Esophagus muscularis mucosa (tissue), 4 donors: ENCODE measurements around the gene ZNF333. TPM values are rescaled to one million over a fixed set of nuclear protein-coding genes. Genes with fewer than 3 reads are reported as not detected.

Source experiments
- DNase-seq: peaks from one replicate; pipeline ENCODE4 v3.0.0-alpha.2; 2017; ENCODE audit errors: extremely low spot score
- H3K27ac ChIP-seq, 4 donors: fragments of 200-600 bp; sonication (generic); replicated peaks in 1 of 4; 1 replicate in 3 of 4; 2 replicates in 1 of 4; pipeline ENCODE4 v1.5.1; 2016 to 2019; ENCODE audit warnings: mild to moderate bottlenecking in 1 of 4
- H3K27me3 ChIP-seq, 4 donors: fragments of 200-600 bp; sonication (generic); one replicate each; pipeline versions ENCODE4 v1.5.1 to v1.6.0; 2016 to 2019
- H3K36me3 ChIP-seq, 4 donors: fragments of 200-600 bp; sonication (generic); one replicate each; pipeline ENCODE4 v1.5.1; 2016 to 2019
- H3K4me1 ChIP-seq, 4 donors: fragments of 200-600 bp; sonication (generic); one replicate each; pipeline ENCODE4 v1.5.1; 2016 to 2019
- H3K4me3 ChIP-seq, 4 donors: fragments of 200-600 bp; sonication (generic); 1 replicate in 2 of 4; 2 replicates in 2 of 4; pipeline ENCODE4 v1.5.1; 2016 to 2019; ENCODE audit warnings: mild to moderate bottlenecking in 4 of 4, moderate library complexity in 1 of 4
- H3K9me3 ChIP-seq, 4 donors: fragments of 200-600 bp; sonication (generic); 1 replicate in 3 of 4; 2 replicates in 1 of 4; pipeline ENCODE4 v1.5.1; 2016 to 2019
- CTCF ChIP-seq, 3 experiments: fragments of 200-600 bp in 2 of 3; fragments of 450-650 bp in 1 of 3; sonication (generic) in 2 of 3; IDR thresholded peaks; one replicate each; pipeline ENCODE4 v1.5.1; 2017 to 2019; ENCODE audit warnings: antibody characterized with exemption in 3 of 3, mild to moderate bottlenecking in 2 of 3, moderate library complexity in 1 of 3
- EP300 ChIP-seq: sonication (generic); formaldehyde crosslinking; IDR thresholded peaks from one replicate; pipeline ENCODE4 v1.6.1; 2017; ENCODE audit warnings: antibody characterized with exemption
- POLR2A ChIP-seq: fragments of 450-650 bp; IDR thresholded peaks from one replicate; pipeline ENCODE4 v1.6.1; 2017; ENCODE audit warnings: antibody characterized with exemption, moderate library complexity, mild to moderate bottlenecking, low read depth
- POLR2AphosphoS5 ChIP-seq, 2 donors: sonication (generic); formaldehyde crosslinking; IDR thresholded peaks; one replicate each; pipeline ENCODE4 v1.6.1; 2017; ENCODE audit warnings: antibody characterized with exemption in 2 of 2
- WGBS: methylation state at CpG from one replicate; pipeline ENCODE4 v1.1.5; 2018; 5-methylcytosine and 5-hydroxymethylcytosine counted together
- intact Hi-C: fragments of 100-400 bp; cut with DNase I; formaldehyde crosslinking; loops from one replicate; pipeline ENCODE4 v1.15.1; 2023
- total RNA-seq, 4 donors: library from RNA; depleted of rRNA; stranded (reverse); fragments of >200 nt; gene quantifications; one replicate each; pipeline versions ENCODE4 v1.1.0 to v1.2.1, GENCODE V29; 2016

Gene ZNF333
- total RNA-seq, 4 donors from 2014 or later: 14.5 to 32.9 (median 25.4) TPM

GRCh38 chr19:14654786-14655560 lies 34.9 kb upstream of the ZNF333 start:
- Histone ChIP-seq H3K9me3 (no peaks in the 10 kb centered on the region), H3K27me3 (peaks cover 0 to 18% (median 0%) of the 10 kb centered on the region in 4 donors), H3K27ac (no peak overlapping the region), H3K36me3 (no peaks in the 10 kb centered on the region), H3K4me1 (no peaks in the 10 kb centered on the region), H3K4me3 (no peak overlapping the region)
- TF ChIP-seq POLR2AphosphoS5 (IDR thresholded peaks at IDR 0.05): no peak
- no peak for TF ChIP-seq CTCF (IDR thresholded peaks at IDR 0.05)
- no peak for TF ChIP-seq POLR2A
- no peak for TF ChIP-seq EP300
- no peak for DNase-seq
- WGBS: 78% methylated on average over 7 of the region's 7 CpGs
- intact Hi-C loops: no loop called here

- DNase-seq: no peak
- Histone ChIP-seq H3K4me3 (no peak overlapping the region), H3K27me3 (peaks cover 0 to 15% (median 0%) of the 10 kb centered on the region in 4 donors), H3K36me3 (no peaks in the 10 kb centered on the region), H3K27ac (no peak overlapping the region), H3K9me3 (no peaks in the 10 kb centered on the region), H3K4me1 (no peaks in the 10 kb centered on the region)
- 74% methylated on average over 11 of the region's 11 CpGs for WGBS
- intact Hi-C loops: no loop called here
- TF ChIP-seq POLR2A (no peak), POLR2AphosphoS5 (IDR thresholded peaks at IDR 0.05) (no peak), CTCF (IDR thresholded peaks at IDR 0.05) (no peak), EP300 (no peak)
Observed at GRCh38 chr19:14655726-14656125, 34.1 kb upstream of the ZNF333 start.

- H3K27me3 ChIP-seq: peaks cover 0 to 12% (median 0%) of the 10 kb centered on the region in 4 donors
- intact Hi-C loops: no loop called here
- H3K9me3 ChIP-seq: no peaks in the 10 kb centered on the region
- H3K4me3 ChIP-seq: no peak overlapping the region
- no peaks in the 10 kb centered on the region for H3K36me3 ChIP-seq
- TF ChIP-seq POLR2AphosphoS5 (IDR thresholded peaks at IDR 0.05) (no peak), EP300 (no peak), CTCF (IDR thresholded peaks at IDR 0.05) (no peak), POLR2A (no peak)
- DNase-seq: no peak
- H3K4me1 ChIP-seq: no peaks in the 10 kb centered on the region
- 59% methylated on average over 6 of the region's 6 CpGs for WGBS
- H3K27ac ChIP-seq: no peak overlapping the region
Observed at GRCh38 chr19:14659874-14660489, 29.9 kb upstream of the ZNF333 start.

- intact Hi-C loops: no loop called here
- 62% methylated on average over 12 of the region's 12 CpGs for WGBS
- no peak for DNase-seq
- no peaks in the 10 kb centered on the region for H3K36me3 ChIP-seq
- no peak for TF ChIP-seq CTCF (IDR thresholded peaks at IDR 0.05)
- no peaks in the 10 kb centered on the region for H3K4me1 ChIP-seq
- H3K4me3 ChIP-seq: no peak overlapping the region
- no peaks in the 10 kb centered on the region for H3K9me3 ChIP-seq
- H3K27me3 ChIP-seq: peaks cover 0 to 12% (median 0%) of the 10 kb centered on the region in 4 donors
- no peak overlapping the region for H3K27ac ChIP-seq
Observed at GRCh38 chr19:14661372-14661924, 28.4 kb upstream of the ZNF333 start.
